Stimulated activated CD4-positive, alpha-beta T cell treated with anti-CD3 and anti-CD28 coated beads, TNF-alpha, amount 100 ng/mL, for 48 hours (primary cell): Measurements from ENCODE around the gene KLK4.
A peak's percentile ranks its signal among the peaks of the same experiment; 100 is the strongest.

ENCODE experiments used
- DNase-seq, 3 donors: peaks; one replicate each; pipeline ENCODE4 v3.0.0-alpha.2; 2020; ENCODE audit warnings: low read depth in 3 of 3

The KLK4 gene

GRCh38 chr19:50880241-50880640 is 31.0 kb downstream of the KLK4 start:
- no peak for DNase-seq

- DNase-seq: no peak
These were observed 32.3 kb downstream of the KLK4 start for GRCh38 chr19:50878851-50879250.

- DNase-seq: no peak
These were observed 33.9 kb downstream of the KLK4 start for GRCh38 chr19:50877338-50877737.

GRCh38 chr19:50876456-50876855 is 34.7 kb downstream of the KLK4 start:
- no peak for DNase-seq

- DNase-seq: no peak
These were observed 35.3 kb downstream of the KLK4 start for GRCh38 chr19:50875795-50876422.

GRCh38 chr19:50874211-50874610 is 37.0 kb downstream of the KLK4 start:
- no peak for DNase-seq

GRCh38 chr19:50873056-50873455 is 38.1 kb downstream of the KLK4 start, which contains the start of gene KLK2:
Gene KLK2 (plus strand): TSS chr19:50873439. CDS start chr19:50873474, 35 bp downstream.
- no peak for DNase-seq

- peak in 2 of 3 donors; percentile 13 to 41 for DNase-seq
These were observed 40.6 kb downstream of the KLK4 start for GRCh38 chr19:50870417-50871089.

- DNase-seq: no peak
These were observed 41.7 kb downstream of the KLK4 start for GRCh38 chr19:50869479-50869878.

- no peak for DNase-seq
These were observed 49.5 kb downstream of the KLK4 start for GRCh38 chr19:50861496-50862286.

GRCh38 chr19:50861010-50861409 is 50.2 kb downstream of the KLK4 start:
- no peak for DNase-seq

- DNase-seq: no peak
These were observed 51.3 kb downstream of the KLK4 start for GRCh38 chr19:50859849-50860248.

GRCh38 chr19:50858886-50859285 is 52.3 kb downstream of the KLK4 start:
- no peak for DNase-seq

GRCh38 chr19:50857366-50857765 is 53.8 kb downstream of the KLK4 start:
- no peak for DNase-seq
